ENCODE data around the gene BCAM.
A peak's percentile ranks its signal among the peaks of the same experiment; 100 is the strongest.
"Not testable (repeated sequence)": the region's sequence is repeated elsewhere in the genome, so short reads cannot be mapped to it uniquely, and the experiment has no call there.

Gene BCAM

DNA sequence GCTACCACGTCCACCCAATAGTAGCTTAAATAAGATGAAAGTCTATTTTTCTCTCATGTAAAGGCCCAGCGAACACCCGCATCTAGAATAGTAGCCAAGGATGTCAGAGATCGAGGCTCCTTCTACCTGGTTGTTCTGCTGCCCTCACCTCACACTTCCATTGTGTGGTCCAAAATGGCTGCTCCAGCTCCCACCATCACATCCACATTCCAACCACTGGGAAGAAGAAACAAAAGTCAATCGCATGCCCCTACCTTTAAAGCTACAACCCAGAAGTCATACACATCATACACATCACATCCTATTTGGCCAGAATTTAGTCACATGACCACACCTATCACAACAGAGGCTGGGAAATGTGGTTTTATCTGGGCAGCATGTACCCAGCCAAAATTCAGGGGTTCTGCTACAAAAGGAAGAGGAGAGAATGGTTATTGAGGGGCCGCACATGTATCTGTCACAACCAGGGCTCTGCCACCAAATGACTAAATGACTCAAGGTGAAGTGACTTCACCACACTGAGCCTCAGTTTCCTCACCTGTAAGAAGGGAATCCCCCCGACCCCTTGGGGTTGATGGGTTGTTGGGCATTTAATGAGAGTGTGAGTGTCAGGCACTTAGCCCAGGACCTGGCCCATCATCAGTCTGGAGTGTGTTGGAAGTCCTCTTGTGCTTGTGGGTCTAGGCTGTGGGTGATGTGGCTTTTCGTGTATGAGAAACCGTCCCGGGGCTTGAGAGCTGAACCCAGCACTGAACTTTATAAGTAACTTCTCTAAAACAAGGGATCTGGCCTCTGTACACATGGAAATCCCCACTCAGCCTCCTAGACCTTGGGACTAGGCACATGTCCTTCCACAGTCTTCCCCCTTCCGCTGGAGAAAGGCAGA, 41.4 kb upstream of the BCAM start:
- Histone ChIP-seq H3K4me3 (ENCODE audit: low read depth in 1 of 2, low read length in 1 of 2) (no peak overlapping the region), H3K27me3 (no peaks in the 10 kb centered on the region)

DNA sequence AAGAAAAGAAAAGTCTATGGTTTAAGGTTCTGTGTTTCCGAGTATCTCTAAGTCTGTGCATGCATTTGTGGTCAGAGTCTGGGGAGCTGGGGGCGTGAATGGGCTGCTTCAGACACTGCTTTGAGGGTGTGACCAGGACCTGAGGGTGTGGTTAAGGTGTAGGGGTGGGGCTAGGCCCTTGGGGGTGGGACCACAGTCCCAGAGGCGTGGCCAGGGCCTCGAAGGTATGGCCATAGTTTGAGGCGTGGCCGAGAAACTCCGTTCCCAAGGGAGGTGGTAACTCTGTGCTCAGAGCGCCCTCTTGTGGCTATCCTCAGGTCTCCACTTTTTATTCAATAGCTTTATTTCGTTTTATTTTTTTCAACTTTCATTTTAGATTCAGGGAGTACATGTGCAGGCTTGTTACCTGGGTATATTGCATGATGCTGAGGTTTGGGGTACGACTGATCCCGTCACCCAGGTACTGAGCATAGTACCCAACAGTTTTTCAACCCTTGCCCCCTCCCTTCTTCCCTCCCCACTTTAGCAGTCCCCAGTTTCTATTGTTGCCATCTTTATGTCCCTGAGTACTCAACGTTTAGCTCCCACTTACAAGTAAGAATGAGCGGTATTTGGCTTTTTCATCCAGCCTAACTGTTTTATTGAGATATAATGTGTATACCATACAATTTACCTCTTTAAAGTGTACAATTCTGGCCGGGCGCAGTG, 38.2 kb upstream of the BCAM start:
- TF ChIP-seq, protein P1, sequence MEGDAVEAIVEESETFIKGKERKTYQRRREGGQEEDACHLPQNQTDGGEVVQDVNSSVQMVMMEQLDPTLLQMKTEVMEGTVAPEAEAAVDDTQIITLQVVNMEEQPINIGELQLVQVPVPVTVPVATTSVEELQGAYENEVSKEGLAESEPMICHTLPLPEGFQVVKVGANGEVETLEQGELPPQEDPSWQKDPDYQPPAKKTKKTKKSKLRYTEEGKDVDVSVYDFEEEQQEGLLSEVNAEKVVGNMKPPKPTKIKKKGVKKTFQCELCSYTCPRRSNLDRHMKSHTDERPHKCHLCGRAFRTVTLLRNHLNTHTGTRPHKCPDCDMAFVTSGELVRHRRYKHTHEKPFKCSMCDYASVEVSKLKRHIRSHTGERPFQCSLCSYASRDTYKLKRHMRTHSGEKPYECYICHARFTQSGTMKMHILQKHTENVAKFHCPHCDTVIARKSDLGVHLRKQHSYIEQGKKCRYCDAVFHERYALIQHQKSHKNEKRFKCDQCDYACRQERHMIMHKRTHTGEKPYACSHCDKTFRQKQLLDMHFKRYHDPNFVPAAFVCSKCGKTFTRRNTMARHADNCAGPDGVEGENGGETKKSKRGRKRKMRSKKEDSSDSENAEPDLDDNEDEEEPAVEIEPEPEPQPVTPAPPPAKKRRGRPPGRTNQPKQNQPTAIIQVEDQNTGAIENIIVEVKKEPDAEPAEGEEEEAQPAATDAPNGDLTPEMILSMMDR (IDR thresholded peaks at IDR 0.05), result peak; percentile 85
- H3K4me3 ChIP-seq (ENCODE audit: low read depth in 1 of 2, low read length in 1 of 2), result peak overlapping the region; percentile 42 to 50
- no peaks in the 10 kb centered on the region for H3K27me3 ChIP-seq
- H3K27ac ChIP-seq, result peak overlapping the region; percentile 58
- H3K36me3 ChIP-seq, result no peaks in the 10 kb centered on the region
- no peaks in the 10 kb centered on the region for H3K9me3 ChIP-seq
- H3K4me1 ChIP-seq (ENCODE audit: control insufficient read depth in 1 of 2, insufficient read depth in 1 of 2, low read depth in 1 of 2, low read length in 1 of 2), result peaks cover 41 to 47% of the 10 kb centered on the region in 2 experiments

More for the DNA sequence above, 41.4 kb upstream of the BCAM start:
- Histone ChIP-seq H3K36me3 (no peaks in the 10 kb centered on the region), H3K27ac (peak overlapping the region; percentile 54), H3K9me3 (no peaks in the 10 kb centered on the region), H3K4me1 (ENCODE audit: control insufficient read depth in 1 of 2, insufficient read depth in 1 of 2, low read depth in 1 of 2, low read length in 1 of 2) (peaks cover 71 to 78% of the 10 kb centered on the region in 2 experiments)
- TF ChIP-seq, protein P1 (IDR thresholded peaks at IDR 0.05), result no peak

DNA sequence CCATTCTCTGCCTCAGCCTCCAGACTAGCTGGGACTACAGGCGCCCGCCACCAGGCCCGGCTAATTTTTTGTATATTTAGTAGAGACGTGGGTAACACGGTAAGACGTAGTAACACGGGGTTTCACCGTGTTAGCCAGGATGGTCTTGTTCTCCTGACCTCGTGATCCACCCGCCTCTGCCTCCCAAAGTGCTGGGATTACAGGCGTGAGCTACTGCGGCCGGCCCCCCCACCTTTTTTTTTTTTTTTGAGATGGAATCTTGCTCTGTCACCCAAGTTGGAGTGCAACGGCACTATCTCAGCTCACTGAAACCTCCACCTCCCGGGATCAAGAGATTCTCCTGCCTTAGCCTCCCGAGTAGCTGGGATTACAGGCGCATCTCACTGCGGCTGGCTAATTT, 36.8 kb upstream of the BCAM start:
- H3K27me3 ChIP-seq; H3K9me3 ChIP-seq; H3K4me3 ChIP-seq (ENCODE audit: low read depth in 1 of 2, low read length in 1 of 2); H3K36me3 ChIP-seq; H3K27ac ChIP-seq: not testable (repeated sequence)
- H3K4me1 ChIP-seq (ENCODE audit: control insufficient read depth in 1 of 2, insufficient read depth in 1 of 2, low read depth in 1 of 2, low read length in 1 of 2), result peaks cover 28 to 32% of the 10 kb centered on the region in 2 experiments

DNA sequence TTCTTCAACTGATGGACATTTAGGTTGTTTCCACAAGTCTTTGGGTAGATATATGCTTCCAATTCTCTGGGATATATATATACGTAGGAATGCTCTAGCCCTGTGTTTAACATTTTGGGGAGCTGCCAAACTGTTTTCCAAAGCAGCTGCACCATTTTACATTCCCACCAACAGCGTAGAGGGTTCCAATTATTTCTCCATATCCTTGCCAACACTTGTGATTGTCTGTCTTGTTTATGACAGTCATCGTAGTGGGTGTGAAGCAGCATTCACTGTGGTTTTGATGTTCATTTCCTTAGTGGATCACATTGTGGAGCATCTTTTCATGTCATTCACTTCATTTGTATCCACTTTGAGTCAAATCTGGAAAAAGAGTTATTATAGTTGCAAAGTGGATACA, 35.9 kb upstream of the BCAM start:
- no peaks in the 10 kb centered on the region for H3K36me3 ChIP-seq
- H3K27me3 ChIP-seq, result peaks cover 14% of the 10 kb centered on the region
- peaks cover 19 to 24% of the 10 kb centered on the region in 2 experiments for H3K4me1 ChIP-seq (ENCODE audit: control insufficient read depth in 1 of 2, insufficient read depth in 1 of 2, low read depth in 1 of 2, low read length in 1 of 2)
- H3K4me3 ChIP-seq (ENCODE audit: low read depth in 1 of 2, low read length in 1 of 2), result no peak overlapping the region
- no peak overlapping the region for H3K27ac ChIP-seq
- H3K9me3 ChIP-seq, result no peaks in the 10 kb centered on the region
- TF ChIP-seq, protein P1 (IDR thresholded peaks at IDR 0.05), result no peak

DNA sequence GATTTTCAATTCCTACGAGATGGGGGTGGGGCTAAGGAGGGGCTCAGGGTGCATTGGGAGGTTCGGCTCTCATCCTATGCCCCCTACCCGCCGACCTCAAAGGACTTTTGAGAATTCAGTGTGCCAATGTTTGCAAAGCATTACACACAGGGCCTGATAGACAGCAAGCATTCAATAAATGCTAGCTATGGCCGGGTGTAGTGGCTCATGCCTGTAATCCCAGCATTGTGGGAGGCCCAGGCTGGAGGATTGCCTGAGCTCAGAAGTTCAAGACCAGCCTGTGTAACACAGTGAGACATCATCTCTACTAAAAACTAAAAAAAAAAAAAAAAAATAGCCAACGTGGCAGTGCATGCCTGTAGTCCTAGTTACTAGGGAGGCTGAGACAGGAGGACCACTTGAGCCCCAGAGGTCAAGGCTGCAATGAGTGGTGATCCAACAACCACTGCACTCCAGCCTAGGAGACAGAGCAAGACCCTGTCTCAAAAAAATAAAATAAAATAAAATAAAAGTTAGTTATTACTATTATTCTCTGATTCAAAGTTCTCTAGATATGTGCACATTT, 33.1 kb upstream of the BCAM start:
- H3K4me1 ChIP-seq (ENCODE audit: control insufficient read depth in 1 of 2, insufficient read depth in 1 of 2, low read depth in 1 of 2, low read length in 1 of 2), result peaks cover 0 to 2% of the 10 kb centered on the region in 2 experiments
- H3K27ac ChIP-seq, result no peak overlapping the region
- no peak overlapping the region for H3K4me3 ChIP-seq (ENCODE audit: low read depth in 1 of 2, low read length in 1 of 2)
- no peaks in the 10 kb centered on the region for H3K9me3 ChIP-seq
- peaks cover 17% of the 10 kb centered on the region for H3K27me3 ChIP-seq
- TF ChIP-seq, protein P1 (IDR thresholded peaks at IDR 0.05), result no peak
- H3K36me3 ChIP-seq, result no peaks in the 10 kb centered on the region
